ENCODE measurements around the gene MPEG1. TPM values are rescaled to one million over a fixed set of nuclear protein-coding genes. Genes with fewer than 3 reads are reported as not detected.
A peak's percentile ranks its signal among the peaks of the same experiment; 100 is the strongest.

MPEG1 gene
- total RNA-seq, 2 experiments from 2014 or later = 2.8 to 2.9 TPM

GRCh38 chr11:59184691-59185339 is 27.9 kb downstream of the MPEG1 start:
- DNase-seq (no peak), ATAC-seq (ENCODE audit: poor library complexity) (no peak)
- H3K27ac Mint-ChIP-seq = no peak overlapping the region
- H3K27me3 Mint-ChIP-seq = no peaks in the 10 kb centered on the region
- H3K36me3 Mint-ChIP-seq (ENCODE audit: low read depth) = no peaks in the 10 kb centered on the region
- Histone ChIP-seq H3K36me3 (ENCODE audit: insufficient read depth, low read length) (no peaks in the 10 kb centered on the region), H3K4me3 (ENCODE audit: low read length) (no peak overlapping the region), H3K4me1 (ENCODE audit: insufficient read depth, low read length) (peaks cover 6% of the 10 kb centered on the region), H3K27ac (ENCODE audit: low read depth in 1 of 2, low read length in 2 of 2) (no peak overlapping the region), H3K27me3 (ENCODE audit: control insufficient read depth in 1 of 2, insufficient read depth in 2 of 2, low read length in 2 of 2) (no peaks in the 10 kb centered on the region), H3K9me3 (ENCODE audit: control insufficient read depth in 1 of 2, insufficient read depth in 1 of 2, low read length in 2 of 2) (no peaks in the 10 kb centered on the region)
- POLR2A ChIA-PET = no interaction called here
- TF ChIP-seq CTCF (IDR thresholded peaks at IDR 0.05) = no peak
- no peak overlapping the region for H3K4me3 Mint-ChIP-seq
- intact Hi-C loops (cut with DNase I, micrococcal nuclease) = no loop called here
- H3K4me1 Mint-ChIP-seq (ENCODE audit: low read depth) = no peaks in the 10 kb centered on the region
- no peaks in the 10 kb centered on the region for H3K9me3 Mint-ChIP-seq
- CTCF ChIA-PET = interaction anchor here (1.8 to 2.9 kb wide), 4 partner anchors 8 to 14 kb away, joined by 6 to 26 read pairs (median 13); partner anchors contain the start of gene DTX4

GRCh38 chr11:59183771-59184170 is 29.0 kb downstream of the MPEG1 start:
- CTCF ChIA-PET = interaction anchor here (2.7 kb wide), 1 partner anchor 13 kb away, joined by 15 read pairs; the partner anchor contains the start of gene DTX4
- no peaks in the 10 kb centered on the region for H3K36me3 Mint-ChIP-seq (ENCODE audit: low read depth)
- no peak for DNase-seq

GRCh38 chr11:59182457-59183151 is 30.1 kb downstream of the MPEG1 start:
- DNase-seq (peak in 7 of 14 experiments; percentile 3 to 60 (median 25)), ATAC-seq (ENCODE audit: poor library complexity) (peak; percentile 62)
- H3K4me1 Mint-ChIP-seq (ENCODE audit: low read depth) = no peaks in the 10 kb centered on the region
- H3K36me3 ChIP-seq (ENCODE audit: insufficient read depth, low read length) = no peaks in the 10 kb centered on the region
- CTCF ChIA-PET = interaction anchor here (0.7 to 2.7 kb wide), 3 partner anchors 10 to 16 kb away, joined by 3 to 15 read pairs (median 4); partner anchors contain the start of gene DTX4
- H3K9me3 ChIP-seq (ENCODE audit: control insufficient read depth in 1 of 2, insufficient read depth in 1 of 2, low read length in 2 of 2) = peaks cover 0 to 4% of the 10 kb centered on the region in 2 experiments
- POLR2A ChIA-PET = interaction anchor here (0.6 kb wide), 1 partner anchor 10 kb away, joined by 4 read pairs; the partner anchor contains the start of gene DTX4
- intact Hi-C loops (cut with DNase I, micrococcal nuclease) = no loop called here
- no peaks in the 10 kb centered on the region for H3K36me3 Mint-ChIP-seq (ENCODE audit: low read depth)
- H3K27me3 Mint-ChIP-seq = no peaks in the 10 kb centered on the region
- no peak overlapping the region for H3K4me3 Mint-ChIP-seq
- peaks cover 6% of the 10 kb centered on the region for H3K4me1 ChIP-seq (ENCODE audit: insufficient read depth, low read length)
- no peaks in the 10 kb centered on the region for H3K9me3 Mint-ChIP-seq
- no peak overlapping the region for H3K27ac Mint-ChIP-seq
- no peak overlapping the region for H3K4me3 ChIP-seq (ENCODE audit: low read length)
- H3K27ac ChIP-seq (ENCODE audit: low read depth in 1 of 2, low read length in 2 of 2) = no peak overlapping the region
- no peaks in the 10 kb centered on the region for H3K27me3 ChIP-seq (ENCODE audit: control insufficient read depth in 1 of 2, insufficient read depth in 2 of 2, low read length in 2 of 2)
- no peak for TF ChIP-seq CTCF (IDR thresholded peaks at IDR 0.05)

More at GRCh38 chr11:59183771-59184170, 29.0 kb downstream of the MPEG1 start:
- no peaks in the 10 kb centered on the region for H3K27me3 Mint-ChIP-seq
- Histone ChIP-seq H3K4me3 (ENCODE audit: low read length) (no peak overlapping the region), H3K9me3 (ENCODE audit: control insufficient read depth in 1 of 2, insufficient read depth in 1 of 2, low read length in 2 of 2) (peaks cover 0 to 4% of the 10 kb centered on the region in 2 experiments), H3K36me3 (ENCODE audit: insufficient read depth, low read length) (no peaks in the 10 kb centered on the region), H3K27ac (ENCODE audit: low read depth in 1 of 2, low read length in 2 of 2) (no peak overlapping the region), H3K27me3 (ENCODE audit: control insufficient read depth in 1 of 2, insufficient read depth in 2 of 2, low read length in 2 of 2) (no peaks in the 10 kb centered on the region), H3K4me1 (ENCODE audit: insufficient read depth, low read length) (peaks cover 6% of the 10 kb centered on the region)
- TF ChIP-seq CTCF (IDR thresholded peaks at IDR 0.05) = no peak
- H3K27ac Mint-ChIP-seq = no peak overlapping the region
- H3K4me1 Mint-ChIP-seq (ENCODE audit: low read depth) = no peaks in the 10 kb centered on the region
- no peak overlapping the region for H3K4me3 Mint-ChIP-seq
- intact Hi-C loops (cut with DNase I, micrococcal nuclease) = no loop called here
- H3K9me3 Mint-ChIP-seq = no peaks in the 10 kb centered on the region
- ATAC-seq (ENCODE audit: poor library complexity) = no peak
- POLR2A ChIA-PET = no interaction called here
